Measurements from ENCODE around the gene CARTPT.
A peak's percentile ranks its signal among the peaks of the same experiment; 100 is the strongest.

CARTPT gene

DNA sequence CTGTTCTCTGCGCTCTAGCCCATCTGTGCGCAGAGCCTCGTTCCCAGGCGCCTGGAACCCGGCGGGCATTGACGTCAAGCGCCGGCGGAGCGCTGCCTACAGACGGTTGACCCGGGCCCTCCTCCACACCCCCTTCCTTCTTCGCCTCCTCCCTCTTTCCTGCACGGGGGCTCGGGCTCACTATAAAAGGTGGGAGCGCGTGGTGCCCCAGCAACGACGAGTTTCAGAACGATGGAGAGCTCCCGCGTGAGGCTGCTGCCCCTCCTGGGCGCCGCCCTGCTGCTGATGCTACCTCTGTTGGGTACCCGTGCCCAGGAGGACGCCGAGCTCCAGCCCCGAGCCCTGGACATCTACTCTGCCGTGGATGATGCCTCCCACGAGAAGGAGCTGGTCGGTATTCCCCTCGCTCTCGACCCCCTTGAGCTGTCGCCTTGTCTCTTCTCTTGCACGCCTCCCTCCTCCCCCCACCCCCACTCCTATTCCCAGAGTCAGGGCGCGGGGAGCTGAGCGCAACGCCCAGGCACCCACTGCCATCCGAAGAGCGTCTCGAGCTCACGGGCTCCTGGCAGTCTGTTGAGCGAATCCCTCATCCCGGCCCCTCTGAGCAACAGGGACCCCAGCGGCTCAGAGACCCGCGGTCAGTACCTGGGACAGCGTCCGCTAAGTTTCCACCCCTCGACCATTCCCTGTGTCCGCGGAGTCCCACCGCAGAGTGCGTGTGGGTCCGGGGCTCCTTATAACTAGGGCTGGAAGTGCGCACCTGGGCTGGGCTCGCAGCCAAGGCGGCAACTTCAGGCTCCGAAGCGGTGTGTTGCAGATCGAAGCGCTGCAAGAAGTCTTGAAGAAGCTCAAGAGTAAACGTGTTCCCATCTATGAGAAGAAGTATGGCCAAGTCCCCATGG lies at the start of gene CARTPT:
Gene CARTPT (plus strand): TSS at position 213 of the 902 bp plus-strand sequence. CDS start 19 bp downstream, at position 232.
- peak; percentile 16 for DNase-seq (ENCODE audit: low read depth, low spot score)
- TF ChIP-seq, protein P1, sequence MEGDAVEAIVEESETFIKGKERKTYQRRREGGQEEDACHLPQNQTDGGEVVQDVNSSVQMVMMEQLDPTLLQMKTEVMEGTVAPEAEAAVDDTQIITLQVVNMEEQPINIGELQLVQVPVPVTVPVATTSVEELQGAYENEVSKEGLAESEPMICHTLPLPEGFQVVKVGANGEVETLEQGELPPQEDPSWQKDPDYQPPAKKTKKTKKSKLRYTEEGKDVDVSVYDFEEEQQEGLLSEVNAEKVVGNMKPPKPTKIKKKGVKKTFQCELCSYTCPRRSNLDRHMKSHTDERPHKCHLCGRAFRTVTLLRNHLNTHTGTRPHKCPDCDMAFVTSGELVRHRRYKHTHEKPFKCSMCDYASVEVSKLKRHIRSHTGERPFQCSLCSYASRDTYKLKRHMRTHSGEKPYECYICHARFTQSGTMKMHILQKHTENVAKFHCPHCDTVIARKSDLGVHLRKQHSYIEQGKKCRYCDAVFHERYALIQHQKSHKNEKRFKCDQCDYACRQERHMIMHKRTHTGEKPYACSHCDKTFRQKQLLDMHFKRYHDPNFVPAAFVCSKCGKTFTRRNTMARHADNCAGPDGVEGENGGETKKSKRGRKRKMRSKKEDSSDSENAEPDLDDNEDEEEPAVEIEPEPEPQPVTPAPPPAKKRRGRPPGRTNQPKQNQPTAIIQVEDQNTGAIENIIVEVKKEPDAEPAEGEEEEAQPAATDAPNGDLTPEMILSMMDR (IDR thresholded peaks at IDR 0.05; ENCODE audit: low read depth, low read length): no peak
- in situ Hi-C loops (cut with HindIII; ENCODE audit: low sequenced_read_pairs): no loop called here
- no peak within 1 kb of the TSS for H3K4me3 ChIP-seq (ENCODE audit: low read depth, low read length)

DNA sequence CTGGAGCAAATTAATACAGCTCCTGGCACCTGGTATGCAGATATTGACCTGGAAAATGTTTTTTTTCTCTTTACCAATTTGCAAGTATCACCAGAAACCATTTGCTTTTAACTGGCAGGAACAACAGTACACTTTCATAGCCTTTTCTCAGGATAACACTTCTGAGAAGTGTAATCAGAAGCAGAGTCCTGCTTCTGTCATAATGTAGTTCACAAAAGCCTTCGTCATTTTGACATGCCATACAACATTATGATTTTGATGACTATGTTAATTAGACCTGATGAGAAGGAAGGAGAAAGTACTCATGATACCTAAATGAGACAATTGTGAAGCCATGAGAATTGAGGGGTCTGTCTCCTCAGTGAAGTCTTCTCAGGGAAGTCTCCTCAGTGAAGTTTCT lies 41.1 kb upstream of the CARTPT start:
- H3K4me3 ChIP-seq (ENCODE audit: low read depth, low read length): no peak overlapping the region
- TF ChIP-seq, protein P1 (IDR thresholded peaks at IDR 0.05; ENCODE audit: low read depth, low read length): no peak
- no peak for DNase-seq (ENCODE audit: low read depth, low spot score)
- in situ Hi-C loops (cut with HindIII; ENCODE audit: low sequenced_read_pairs): no loop called here

DNA sequence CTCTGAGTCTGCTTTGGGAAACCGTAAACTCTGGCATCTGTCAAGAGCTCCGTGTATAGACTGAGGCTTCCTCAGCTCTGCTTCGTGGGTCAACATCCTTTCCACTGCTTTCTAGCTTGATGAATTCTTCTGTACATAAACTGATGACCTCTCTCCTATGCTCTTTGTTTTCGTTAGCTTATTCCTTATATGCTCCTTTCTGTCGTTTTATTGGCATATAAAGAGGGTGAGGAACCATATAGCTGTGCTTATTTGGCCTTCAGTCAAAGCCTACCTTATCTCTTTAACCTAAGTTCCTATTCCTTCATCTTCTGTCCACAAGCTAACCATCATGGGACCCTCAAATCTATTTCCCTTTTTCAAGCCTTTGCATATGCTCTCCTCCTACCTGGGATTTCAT lies 39.4 kb upstream of the CARTPT start:
- H3K4me3 ChIP-seq (ENCODE audit: low read depth, low read length): no peak overlapping the region
- DNase-seq (ENCODE audit: low read depth, low spot score): no peak
- in situ Hi-C loops (cut with HindIII; ENCODE audit: low sequenced_read_pairs): no loop called here
- TF ChIP-seq, protein P1 (IDR thresholded peaks at IDR 0.05; ENCODE audit: low read depth, low read length): no peak

DNA sequence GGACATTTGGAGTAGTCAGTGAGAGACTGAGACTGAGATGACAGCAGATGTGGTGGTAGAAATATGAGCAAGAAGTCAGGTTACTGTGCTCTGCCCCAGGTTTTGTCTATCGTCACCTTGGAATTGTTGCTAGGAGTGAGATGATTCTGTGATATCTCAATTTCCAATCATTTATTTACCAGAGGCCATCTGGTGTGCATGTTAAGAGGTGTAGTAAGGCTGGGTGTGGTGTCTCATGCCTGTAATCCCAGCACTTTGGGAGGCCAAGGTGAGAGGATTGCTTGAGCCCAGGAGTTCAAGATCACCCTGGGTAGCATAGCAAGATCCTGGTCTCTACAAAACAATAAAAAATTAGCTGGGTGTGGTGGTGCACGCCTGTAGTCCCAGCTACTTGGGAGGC lies 38.6 kb upstream of the CARTPT start:
- in situ Hi-C loops (cut with HindIII; ENCODE audit: low sequenced_read_pairs): no loop called here
- TF ChIP-seq, protein P1 (IDR thresholded peaks at IDR 0.05; ENCODE audit: low read depth, low read length): no peak
- no peak for DNase-seq (ENCODE audit: low read depth, low spot score)
- H3K4me3 ChIP-seq (ENCODE audit: low read depth, low read length): no peak overlapping the region

DNA sequence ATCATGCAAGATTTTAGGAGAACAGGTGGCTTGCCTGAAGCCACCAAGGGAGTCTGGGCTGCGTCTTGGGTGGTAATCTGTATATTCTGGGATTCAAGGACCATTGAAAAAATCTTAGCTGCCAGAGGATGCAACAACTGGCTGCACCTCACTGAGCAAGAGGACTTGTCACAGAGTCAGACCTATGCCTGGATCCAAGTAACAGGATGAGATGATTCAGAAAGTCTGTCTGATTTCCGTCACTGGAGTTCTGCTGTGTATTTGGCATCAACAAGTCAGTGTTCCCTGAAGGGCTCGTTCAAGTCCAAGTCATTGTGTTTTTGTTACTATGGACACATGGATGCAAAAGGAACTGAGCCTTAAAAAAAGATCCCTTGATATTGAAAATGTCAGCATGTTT lies 37.8 kb upstream of the CARTPT start:
- in situ Hi-C loops (cut with HindIII; ENCODE audit: low sequenced_read_pairs): no loop called here
- DNase-seq (ENCODE audit: low read depth, low spot score): peak; percentile 3
- TF ChIP-seq, protein P1 (IDR thresholded peaks at IDR 0.05; ENCODE audit: low read depth, low read length): no peak

DNA sequence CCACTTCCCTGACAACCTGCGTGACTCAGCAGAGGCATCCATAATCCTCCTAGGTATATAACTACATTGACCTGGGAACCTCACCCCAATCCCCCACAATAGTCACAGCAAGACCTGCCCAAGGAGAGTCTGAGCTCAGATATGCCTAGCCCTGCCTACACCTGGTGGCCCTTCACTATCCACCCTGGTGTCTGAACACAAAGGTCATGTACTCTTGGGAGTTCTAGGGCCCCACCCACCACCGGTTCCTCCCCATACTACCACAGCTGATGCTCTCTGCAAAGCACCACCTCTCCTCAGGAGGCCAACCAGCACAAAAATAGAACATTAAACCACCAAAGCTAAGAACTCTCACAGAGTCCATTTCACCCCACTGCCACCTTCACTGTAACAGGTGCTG lies 34.8 kb upstream of the CARTPT start:
- in situ Hi-C loops (cut with HindIII; ENCODE audit: low sequenced_read_pairs): no loop called here
- no peak overlapping the region for H3K4me3 ChIP-seq (ENCODE audit: low read depth, low read length)
- no peak for DNase-seq (ENCODE audit: low read depth, low spot score)
- TF ChIP-seq, protein P1 (IDR thresholded peaks at IDR 0.05; ENCODE audit: low read depth, low read length): no peak

More for the DNA sequence above, 37.8 kb upstream of the CARTPT start:
- no peak overlapping the region for H3K4me3 ChIP-seq (ENCODE audit: low read depth, low read length)

Data from astrocyte of the spinal cord (primary cell).